K562 (cell line): ENCODE measurements around the gene ADCY9. TPM values are rescaled to one million over a fixed set of nuclear protein-coding genes. Genes with fewer than 3 reads are reported as not detected.

ENCODE experiments used
- ATAC-seq: fragments of 200-7000 bp; cut with Tn5 transposase; 3 replicates; pipeline ENCODE4 v1.9.1; 2020; ENCODE audit warnings: moderate library complexity
- BruUV-seq: library from RNA; stranded (reverse); fragments of 400-500 nt; replicated peaks from 2 replicates; lab custom pipeline; 2021; lab: Mats Ljungman, UMichigan
- CTCF ChIA-PET: fragments of 300-600 bp; formaldehyde crosslinking; extraction: SDS; loops from one replicate; lab custom pipeline; 2021; ENCODE audit warnings: low intra/inter-chr PET ratio; lab: Yijun Ruan, JAX
- POLR2A ChIA-PET: fragments of 300-600, 350-650 bp; sonication (Branson Sonifier 250); formaldehyde crosslinking; extraction: SDS; loops from one replicate; lab custom pipeline; 2021; ENCODE audit warnings: antibody characterized with exemption, inconsistent platforms; lab: Yijun Ruan, JAX
- DNase-seq, 4 experiments: peaks; one replicate each; pipeline versions ENCODE4 v3.0.0 to v3.0.0-alpha.2; 2011 to 2018; ENCODE audit warnings: low spot score in 3 of 4, mixed read lengths in 3 of 4; ENCODE audit errors: extremely low read depth in 1 of 4
- FAIRE-seq: peaks from 2 replicates; lab custom pipeline; 2011; peaks lifted over from hg19 to GRCh38; lab: Jason Lieb, UNC
- H2AFZ ChIP-seq: 2 replicates; pipeline ENCODE4 v1.6.0; 2011; ENCODE audit warnings: low read depth, low read length, control low read depth, inconsistent platforms
- H3K27ac ChIP-seq: fragments of 200-600 bp; 3 replicates; pipeline ENCODE4 v1.8.0; 2011; ENCODE audit warnings: low read depth, mild to moderate bottlenecking, control low read depth, inconsistent platforms, low read length, moderate library complexity, mixed read lengths; ENCODE audit errors: extremely low read depth
- H3K27me3 ChIP-seq, 2 experiments: fragments of 300-600 bp in 1 of 2; 2 replicates in 1 of 2; 3 replicates in 1 of 2; pipeline versions ENCODE4 v1.6.0 to v1.8.0; 2011; ENCODE audit warnings: inconsistent platforms in 2 of 2, low read length in 2 of 2, mild to moderate bottlenecking in 1 of 2, mixed read lengths in 1 of 2, moderate library complexity in 1 of 2; ENCODE audit not compliant: control insufficient read depth in 2 of 2, insufficient read depth in 2 of 2
- H3K36me3 ChIP-seq: fragments of 300-600 bp; 3 replicates; pipeline ENCODE4 v1.8.0; 2011; ENCODE audit warnings: mild to moderate bottlenecking, low read length, inconsistent platforms; ENCODE audit not compliant: control insufficient read depth, insufficient read depth
- H3K4me1 ChIP-seq, 2 experiments: fragments of 200-600 bp in 1 of 2; replicated peaks in 1 of 2; 2 replicates in 1 of 2; 3 replicates in 1 of 2; pipeline versions ENCODE4 v1.5.1 to v1.8.0; 2011; ENCODE audit warnings: inconsistent platforms in 2 of 2, low read length in 2 of 2, mild to moderate bottlenecking in 1 of 2, mixed read lengths in 1 of 2, moderate library complexity in 1 of 2; ENCODE audit not compliant: control insufficient read depth in 2 of 2, insufficient read depth in 2 of 2
- H3K4me2 ChIP-seq: 2 replicates; pipeline ENCODE4 v1.6.1; 2011; ENCODE audit warnings: low read length, control low read depth, inconsistent platforms, mixed read lengths; ENCODE audit not compliant: insufficient read depth
- H3K4me3 ChIP-seq: fragments of 200-600 bp; sonication (generic), shearing (Covaris generic); 2 replicates; pipeline ENCODE4 v1.5.1; 2016; ENCODE audit warnings: control low read depth, inconsistent platforms
- H3K79me2 ChIP-seq: fragments of 200-600 bp; 3 replicates; pipeline ENCODE4 v1.8.0; 2011; ENCODE audit warnings: low read length, inconsistent platforms; ENCODE audit not compliant: control insufficient read depth, insufficient read depth
- H3K9ac ChIP-seq, 2 experiments: 2 replicates each; pipeline versions ENCODE4 v1.6.0 to v1.6.1; 2011; ENCODE audit warnings: low read depth in 2 of 2, low read length in 2 of 2, control low read depth in 1 of 2, inconsistent platforms in 1 of 2, mild to moderate bottlenecking in 1 of 2, mixed read lengths in 1 of 2; ENCODE audit not compliant: insufficient read depth in 1 of 2
- H3K9me1 ChIP-seq: one replicate; pipeline ENCODE4 v1.6.0; 2011; ENCODE audit warnings: inconsistent platforms, mild to moderate bottlenecking, low read length, moderate library complexity; ENCODE audit not compliant: control insufficient read depth, insufficient read depth
- H3K9me3 ChIP-seq: replicated peaks from 2 replicates; pipeline ENCODE4 v1.5.1; 2011; ENCODE audit warnings: low read depth, low read length, inconsistent platforms; ENCODE audit not compliant: control insufficient read depth, insufficient read depth
- H4K20me1 ChIP-seq: replicated peaks from 2 replicates; pipeline ENCODE4 v1.6.1; 2011; ENCODE audit warnings: low read length, inconsistent platforms, mixed read lengths; ENCODE audit not compliant: control insufficient read depth, insufficient read depth
- BDP1 ChIP-seq: IDR thresholded peaks from 3 replicates; pipeline ENCODE4 v1.6.1; 2011; ENCODE audit not compliant: insufficient read length, insufficient read depth
- TAF9B ChIP-seq: fragments of 450-650 bp; IDR thresholded peaks from 2 replicates; pipeline ENCODE4 v1.6.1; 2018; ENCODE audit warnings: mild to moderate bottlenecking; ENCODE audit not compliant: partially characterized antibody
- ZBED1 ChIP-seq: IDR thresholded peaks from 2 replicates; pipeline ENCODE4 v1.6.1; 2014
- ZNF395 ChIP-seq: fragments of 200-800 bp; sonication (Bioruptor generic); IDR thresholded peaks from 2 replicates; pipeline ENCODE4 v1.6.1; 2017; ENCODE audit warnings: missing genetic modification characterization, missing compliant biosample characterization
- ZNF449 ChIP-seq: fragments of 250-450 bp; sonication (Bioruptor Pico); IDR thresholded peaks from 2 replicates; pipeline ENCODE4 v1.8.0; 2022; ENCODE audit warnings: moderate library complexity, mild to moderate bottlenecking, inconsistent platforms
- WGBS: fragments of 100-300 bp; shearing (Covaris generic); methylation state at CpG from one replicate; pipeline ENCODE4 v1.1.6; 2016; ENCODE audit warnings: low coverage, mixed read lengths; ENCODE audit not compliant: insufficient coverage; ENCODE audit errors: missing lambda C conversion rate; 5-methylcytosine and 5-hydroxymethylcytosine counted together
- in situ Hi-C: fragments of 300-500 bp; cut with MboI; formaldehyde crosslinking; loops from 4 replicates; pipeline ENCODE4 v1.15.0; 2018; ENCODE audit warnings: inconsistent platforms, mixed read lengths
- intact Hi-C: fragments of 100-400 bp; cut with micrococcal nuclease; formaldehyde crosslinking; loops from 2 replicates; pipeline ENCODE4 v1.14.2; 2022
- polyA plus RNA-seq, 8 experiments: library from polyadenylated mRNA; depleted of rRNA in 4 of 8; stranded (reverse) in 5 of 8; unstranded in 3 of 8; fragments of >200 nt; fragmentation: Nextera tagmentation in 2 of 8; fragmentation: Illumina TruSeq in 1 of 8; extraction: Ambion mirVana in 2 of 8; extraction: Trizol in 1 of 8; gene quantifications; 2 replicates each; pipeline versions ENCODE4 v1.2.1 to v1.2.3, GENCODE V29; 2011 to 2014; ENCODE audit warnings: inconsistent platforms in 1 of 8, missing spikeins in 1 of 8
- total RNA-seq, 7 experiments: library from RNA; depleted of rRNA in 6 of 7; stranded (reverse); fragments of >200 nt in 6 of 7; fragmentation: Illumina TruSeq in 2 of 7; extraction: Trizol in 2 of 7; gene quantifications; 2 replicates each; pipeline versions ENCODE4 v1.2.1 to v1.2.3, GENCODE V29; 2011 to 2021; ENCODE audit warnings: low replicate concordance in 1 of 7

Gene ADCY9
- total and polyA plus RNA-seq, 9 of the 15 experiments (the other 6 are each of a cell fraction or from before 2014, with no cell fraction given): 0.03 to 0.29 (median 0.17) TPM

GRCh38 chr16:4049031-4049430 is 67.2 kb downstream of the ADCY9 start:
- no peak overlapping the region for H3K9ac ChIP-seq
- in situ Hi-C loops: no loop called here
- no peak overlapping the region for H2AFZ ChIP-seq
- ChIA-PET POLR2A (interaction anchor here (1.0 kb wide), 1 partner anchor 10 kb away, joined by 5 read pairs; no protein-coding TSS in a partner anchor), CTCF (no interaction called here)
- intact Hi-C loops: no loop called here
- no peak for ATAC-seq
- no peaks in the 10 kb centered on the region for H4K20me1 ChIP-seq
- no TSS peak for BruUV-seq
- 0% methylated on average over 8 of the region's 8 CpGs for WGBS
- H3K4me3 ChIP-seq: no peak overlapping the region
- no peak overlapping the region for H3K27ac ChIP-seq
- no peaks in the 10 kb centered on the region for H3K36me3 ChIP-seq
- H3K9me1 ChIP-seq: no peaks in the 10 kb centered on the region
- peaks cover 26 to 55% of the 10 kb centered on the region in 2 experiments; a peak in 4 of 5 replicates for H3K27me3 ChIP-seq
- no peaks in the 10 kb centered on the region; a peak in 1 of 5 replicates for H3K4me1 ChIP-seq
- no peak overlapping the region for H3K4me2 ChIP-seq
- H3K9me3 ChIP-seq: no peaks in the 10 kb centered on the region; the same call in 1 of the 2 replicates
- no peak for DNase-seq
- no peaks in the 10 kb centered on the region for H3K79me2 ChIP-seq
- FAIRE-seq: no peak
- TF ChIP-seq BDP1 (no peak), ZNF449 (CRISPR knock-in tag) (no peak), ZBED1 (no peak), TAF9B (no peak), ZNF395 (CRISPR knock-in tag) (no peak)
